Measurements from ENCODE around the gene LRWD1.
"Not testable (repeated sequence)": the region's sequence is repeated elsewhere in the genome, so short reads cannot be mapped to it uniquely, and the experiment has no call there.

DNA sequence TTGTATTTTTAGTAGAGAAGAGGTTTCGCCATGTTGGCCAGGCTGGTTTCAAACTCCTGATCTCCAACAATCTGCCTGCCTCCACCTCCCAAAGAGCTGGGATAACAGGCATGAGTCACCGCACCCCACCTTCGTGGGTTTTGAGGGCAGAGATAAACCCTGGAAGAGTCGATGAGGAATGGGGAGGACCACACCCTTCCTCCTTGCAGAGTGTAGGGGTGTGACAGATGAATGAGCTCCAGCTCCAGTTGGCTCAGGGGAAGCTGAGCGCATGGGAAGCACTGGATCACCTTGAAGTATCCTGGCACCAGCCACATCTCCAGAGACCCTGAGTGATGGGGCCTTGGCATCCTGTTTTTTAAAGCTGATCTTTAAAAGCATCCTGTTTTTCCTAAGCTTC is 19.5 kb downstream of the LRWD1 start:
- TF ChIP-seq, protein P1, sequence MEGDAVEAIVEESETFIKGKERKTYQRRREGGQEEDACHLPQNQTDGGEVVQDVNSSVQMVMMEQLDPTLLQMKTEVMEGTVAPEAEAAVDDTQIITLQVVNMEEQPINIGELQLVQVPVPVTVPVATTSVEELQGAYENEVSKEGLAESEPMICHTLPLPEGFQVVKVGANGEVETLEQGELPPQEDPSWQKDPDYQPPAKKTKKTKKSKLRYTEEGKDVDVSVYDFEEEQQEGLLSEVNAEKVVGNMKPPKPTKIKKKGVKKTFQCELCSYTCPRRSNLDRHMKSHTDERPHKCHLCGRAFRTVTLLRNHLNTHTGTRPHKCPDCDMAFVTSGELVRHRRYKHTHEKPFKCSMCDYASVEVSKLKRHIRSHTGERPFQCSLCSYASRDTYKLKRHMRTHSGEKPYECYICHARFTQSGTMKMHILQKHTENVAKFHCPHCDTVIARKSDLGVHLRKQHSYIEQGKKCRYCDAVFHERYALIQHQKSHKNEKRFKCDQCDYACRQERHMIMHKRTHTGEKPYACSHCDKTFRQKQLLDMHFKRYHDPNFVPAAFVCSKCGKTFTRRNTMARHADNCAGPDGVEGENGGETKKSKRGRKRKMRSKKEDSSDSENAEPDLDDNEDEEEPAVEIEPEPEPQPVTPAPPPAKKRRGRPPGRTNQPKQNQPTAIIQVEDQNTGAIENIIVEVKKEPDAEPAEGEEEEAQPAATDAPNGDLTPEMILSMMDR (IDR thresholded peaks at IDR 0.05) = not testable (repeated sequence)
- not testable (repeated sequence) for TF ChIP-seq POLR2A, EP300 (IDR thresholded peaks at IDR 0.05)
